NCI-H2107 (cell line): ENCODE measurements around the gene CHP2.
"Not testable (repeated sequence)": the region's sequence is repeated elsewhere in the genome, so short reads cannot be mapped to it uniquely, and the experiment has no call there.

Experiments
- DNase-seq: peaks from one replicate; lab custom pipeline; 2025; lab: John Stamatoyannopoulos, UW

CHP2 gene

DNA sequence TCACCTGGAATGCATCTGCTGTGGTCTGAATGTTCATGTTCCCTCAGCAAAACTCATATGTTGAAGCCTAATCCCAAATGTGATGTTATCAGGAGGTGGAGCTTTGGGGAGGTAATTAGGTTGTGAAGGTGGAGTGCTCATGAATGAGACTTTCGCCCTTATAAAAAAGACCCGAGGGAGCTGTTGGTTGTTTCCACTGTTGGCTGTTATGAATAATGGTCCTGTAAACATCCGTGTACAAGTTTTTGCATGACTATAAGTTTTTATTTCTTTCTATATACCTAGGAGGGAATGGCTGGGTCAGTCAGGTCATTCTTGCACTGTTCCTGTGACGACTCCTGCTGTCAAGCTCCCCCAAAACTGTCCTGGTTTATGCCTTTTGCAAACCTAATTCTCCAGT lies 9.6 kb upstream of the CHP2 start:
- DNase-seq, result no peak

DNA sequence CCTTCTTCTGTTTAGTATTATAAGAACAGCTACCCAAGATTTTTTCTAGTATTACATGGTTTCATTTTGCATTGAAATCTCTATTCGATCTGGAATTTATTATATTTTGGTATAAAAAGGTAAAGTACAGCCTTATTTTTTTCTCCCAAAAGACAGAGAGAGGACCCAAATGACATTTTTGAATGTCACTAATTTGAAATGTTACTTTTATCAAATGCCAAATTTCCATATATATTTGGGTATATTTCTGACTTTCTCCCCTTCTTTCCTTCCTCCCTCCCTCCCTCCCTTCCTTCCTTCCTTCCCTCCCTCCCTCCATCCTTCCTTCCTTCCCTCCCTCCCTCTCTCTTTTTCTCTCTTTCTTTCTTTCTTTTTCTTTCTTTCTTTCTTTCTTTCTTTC lies 6.2 kb upstream of the CHP2 start:
- no peak for DNase-seq

DNA sequence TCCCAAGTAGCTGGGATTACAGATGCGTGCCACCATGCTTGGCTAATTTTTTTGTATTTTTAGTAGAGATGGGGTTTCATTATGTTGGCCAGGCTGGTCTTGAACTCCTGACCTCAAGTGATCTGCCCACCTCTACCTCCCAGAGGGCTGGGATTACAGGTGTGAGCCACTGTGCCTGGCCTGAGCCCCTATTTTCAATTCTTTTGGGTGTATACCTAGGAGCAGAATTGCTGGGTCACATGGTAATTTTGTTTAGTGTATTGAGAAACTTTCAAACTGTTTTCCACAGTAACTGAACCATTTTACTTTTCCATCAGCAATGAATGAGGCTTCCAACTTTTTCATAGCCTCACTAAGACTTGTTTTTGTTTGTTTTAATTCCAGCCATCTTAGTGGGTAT lies 3.8 kb upstream of the CHP2 start:
- DNase-seq, result not testable (repeated sequence)

DNA sequence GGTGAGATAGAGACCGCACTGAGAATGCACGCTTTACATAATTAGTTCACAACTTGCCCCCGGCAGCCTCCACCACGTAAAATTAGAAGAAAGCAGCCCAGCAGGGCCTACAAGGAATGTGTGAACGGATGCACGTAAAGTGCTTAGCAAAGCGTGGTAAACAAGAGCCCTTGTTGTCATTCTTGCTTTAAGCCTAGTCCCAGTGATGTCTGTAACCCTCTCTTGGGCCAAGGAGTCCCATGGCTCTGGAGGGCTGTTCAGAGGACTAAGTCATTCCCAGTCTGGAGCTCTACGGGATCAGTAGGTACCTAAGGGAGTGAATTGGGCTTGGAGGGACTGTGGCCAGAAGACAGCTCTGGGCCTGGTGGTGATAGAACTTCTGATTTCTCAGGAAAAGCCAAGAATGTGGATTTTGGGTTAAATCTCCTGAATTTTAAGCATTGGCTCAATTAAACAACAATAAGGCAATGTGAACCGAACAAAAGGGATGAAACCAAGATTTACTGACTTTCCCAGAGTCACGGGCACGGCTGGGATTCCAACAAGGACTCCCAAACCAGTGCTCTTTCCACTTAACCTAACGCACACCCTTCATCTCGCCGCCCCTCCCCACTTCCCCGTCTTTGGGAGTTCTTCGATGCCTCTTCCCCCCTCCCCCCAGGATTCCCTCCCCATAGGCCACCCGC lies 775 bp upstream of the CHP2 start:
- DNase-seq, result no peak

DNA sequence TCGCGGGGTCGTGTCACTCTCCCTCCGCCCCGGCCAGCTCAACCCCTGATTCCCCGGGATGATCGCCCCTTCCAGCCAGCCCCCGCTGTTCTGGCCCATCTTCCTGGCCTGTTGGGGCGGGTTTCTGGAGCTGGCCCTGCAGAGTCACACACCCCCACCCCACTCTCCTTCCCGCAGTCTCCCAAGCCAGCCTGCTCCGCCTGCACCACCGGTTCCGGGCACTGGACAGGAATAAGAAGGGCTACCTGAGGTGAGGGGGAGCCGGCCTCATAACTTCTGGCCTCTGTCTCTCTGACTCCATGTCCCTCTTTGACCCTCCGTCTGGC lies 621 bp downstream of the CHP2 start:
- no peak for DNase-seq

DNA sequence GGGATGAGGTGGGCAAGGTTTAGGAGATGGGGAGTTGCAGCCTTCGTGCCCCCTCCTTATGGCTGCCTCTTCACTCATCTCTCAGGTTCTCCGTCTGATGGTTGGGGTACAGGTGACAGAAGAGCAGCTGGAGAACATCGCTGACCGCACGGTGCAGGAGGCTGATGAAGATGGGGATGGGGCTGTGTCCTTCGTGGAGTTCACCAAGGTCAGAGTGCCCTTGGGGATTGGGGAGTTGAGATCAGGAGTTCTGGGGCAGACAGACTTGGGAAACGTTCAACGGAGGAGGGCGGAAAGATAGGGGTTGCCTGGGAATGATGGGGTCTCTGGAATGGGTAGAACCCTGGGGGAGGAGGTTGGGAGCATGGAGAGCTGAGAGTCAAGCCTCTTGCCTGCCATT lies 2.3 kb downstream of the CHP2 start:
- DNase-seq, result no peak

DNA sequence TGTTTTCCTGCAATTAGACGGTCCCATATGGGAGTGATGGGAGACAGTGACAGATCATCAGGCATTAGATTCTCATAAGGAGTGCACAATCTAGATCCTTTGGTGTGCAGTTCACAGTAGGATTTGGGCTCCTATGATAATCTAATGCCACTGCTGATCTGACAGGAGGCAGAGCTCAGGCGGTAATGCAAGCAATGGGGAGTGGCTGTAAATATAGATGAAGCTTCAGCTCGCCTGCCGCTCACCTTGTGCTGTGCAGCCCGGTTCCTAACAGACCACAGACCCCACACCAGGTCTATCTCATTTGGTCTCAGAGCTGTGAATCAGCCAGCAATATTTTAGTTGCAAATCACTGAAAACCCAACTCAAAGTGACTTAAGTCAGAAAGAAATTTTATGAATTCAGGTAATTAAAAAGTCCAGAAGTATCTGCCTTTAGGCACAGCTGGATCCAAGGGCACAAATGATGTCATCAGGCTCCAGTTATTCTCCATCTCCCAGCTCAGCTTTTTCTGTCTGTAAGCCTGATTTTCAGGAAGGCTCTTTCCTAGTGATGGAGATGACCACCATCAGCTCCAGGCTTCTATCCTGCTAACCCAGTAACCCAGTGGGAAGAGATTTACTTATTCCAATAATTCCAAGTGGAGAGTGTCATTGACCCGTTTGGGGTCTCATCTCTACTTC lies 3.3 kb downstream of the CHP2 start:
- no peak for DNase-seq

DNA sequence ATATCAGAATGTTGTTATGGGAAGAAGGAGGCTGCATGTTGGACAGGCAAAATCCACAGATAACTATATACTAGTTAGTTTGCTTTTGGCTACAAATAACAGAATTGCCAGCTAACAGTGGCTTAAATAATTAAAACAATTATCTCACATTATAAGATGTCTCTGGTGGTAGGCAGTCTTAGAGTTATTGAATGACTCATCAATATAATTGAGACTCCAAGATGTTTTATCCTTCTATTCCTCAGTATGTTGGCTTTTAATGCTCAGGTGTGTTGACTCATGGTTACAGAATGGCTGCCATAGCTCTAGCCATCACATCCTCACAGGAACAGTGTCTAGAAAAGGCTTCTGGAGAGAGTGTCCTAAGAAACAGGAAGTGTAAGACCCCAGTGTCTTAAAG lies 11.1 kb downstream of the CHP2 start:
- no peak for DNase-seq

DNA sequence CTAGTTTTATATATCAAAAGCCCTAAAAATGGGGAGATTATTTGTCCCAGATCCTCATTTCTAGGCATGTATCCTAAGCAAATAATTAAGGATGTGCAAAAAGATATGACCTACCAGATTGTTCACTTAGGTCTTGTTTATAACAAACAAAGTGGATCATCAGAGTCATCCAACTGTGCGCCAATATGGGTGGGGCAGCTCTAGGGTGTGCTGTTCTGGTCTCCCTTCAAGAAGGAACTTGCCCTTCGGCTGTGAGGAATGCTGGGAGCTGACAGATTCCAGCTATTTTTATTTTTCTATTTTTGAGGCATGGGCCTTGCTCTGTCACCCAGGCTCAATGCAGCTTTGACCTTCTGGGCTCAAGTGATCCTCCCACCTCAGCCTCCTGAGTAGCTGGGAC lies 13.8 kb downstream of the CHP2 start:
- DNase-seq, result no peak

DNA sequence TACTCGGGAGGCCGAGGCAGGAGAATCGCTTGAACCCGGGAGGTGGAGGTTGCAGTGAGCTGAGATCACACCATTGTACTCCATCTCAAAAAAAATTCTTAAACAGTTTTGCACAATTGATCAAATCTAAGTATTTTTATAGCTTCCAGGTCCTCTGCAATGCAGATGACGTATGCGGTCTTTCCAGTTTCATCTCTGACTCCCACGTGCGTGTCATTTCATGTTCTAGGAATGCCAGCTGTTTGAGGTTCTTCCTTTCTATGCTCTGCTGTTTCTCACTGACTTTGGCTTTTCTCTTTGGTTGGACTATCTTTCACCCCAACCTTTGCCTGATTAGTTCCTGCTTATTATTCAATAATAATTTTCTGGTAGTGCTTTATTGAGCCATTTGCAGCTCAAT lies 16.2 kb downstream of the CHP2 start:
- DNase-seq, result no peak

DNA sequence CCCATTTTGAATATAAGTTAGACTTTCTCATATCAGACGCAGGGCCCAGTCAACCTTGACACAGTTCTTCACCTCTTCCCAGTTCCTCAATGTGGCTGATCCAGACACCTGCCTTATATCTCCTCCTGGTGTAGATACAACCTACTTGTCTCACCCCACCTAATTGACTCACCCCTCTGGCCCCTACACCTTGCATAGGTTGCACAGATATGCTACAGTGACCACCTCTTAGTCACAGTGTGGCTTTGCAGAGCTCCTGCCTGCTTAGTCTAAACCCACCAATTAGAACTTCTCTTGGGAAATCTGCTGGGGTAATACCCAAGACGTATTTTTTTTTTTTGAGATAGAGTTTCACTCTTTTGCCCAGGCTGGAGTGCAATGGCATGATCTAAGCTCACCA lies 16.8 kb downstream of the CHP2 start:
- DNase-seq, result no peak

DNA sequence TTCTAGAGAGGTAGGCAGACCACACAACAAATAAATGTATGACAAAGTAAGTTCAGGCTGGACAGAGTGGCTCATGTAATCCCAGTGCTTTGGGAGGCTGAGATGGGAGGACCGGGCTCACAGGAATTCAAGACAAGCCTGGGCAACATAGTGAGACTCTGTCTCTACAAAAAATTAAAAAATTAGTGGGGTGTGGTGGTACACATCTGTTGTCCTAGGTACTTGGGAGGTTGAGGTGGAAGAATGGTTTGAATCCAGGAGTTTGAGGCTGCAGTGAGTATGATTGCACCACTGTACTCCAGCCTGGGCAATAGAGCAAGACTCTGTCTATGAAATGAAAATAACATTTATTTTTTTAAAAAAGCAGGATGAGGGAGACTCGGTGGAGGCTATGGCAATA lies 18.5 kb downstream of the CHP2 start:
- DNase-seq, result no peak

DNA sequence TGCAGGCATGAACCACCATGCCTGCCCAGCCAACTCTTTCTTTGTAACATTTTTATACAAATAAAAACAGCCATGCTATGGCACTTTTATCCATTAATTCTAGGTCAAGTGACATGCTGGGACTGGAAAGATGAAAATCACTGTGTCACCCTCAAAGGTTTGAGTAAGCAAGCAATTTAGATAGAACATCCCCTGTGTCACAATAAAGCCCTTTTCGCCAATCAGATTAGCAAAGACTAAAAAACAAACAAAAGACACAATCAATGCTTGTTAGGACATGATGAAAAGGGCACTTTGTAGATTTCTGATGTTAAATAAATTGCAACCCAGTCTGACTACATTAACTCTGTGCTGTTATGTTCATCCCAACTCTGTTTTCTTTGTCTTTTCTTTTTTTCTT lies 26.4 kb downstream of the CHP2 start:
- no peak for DNase-seq

DNA sequence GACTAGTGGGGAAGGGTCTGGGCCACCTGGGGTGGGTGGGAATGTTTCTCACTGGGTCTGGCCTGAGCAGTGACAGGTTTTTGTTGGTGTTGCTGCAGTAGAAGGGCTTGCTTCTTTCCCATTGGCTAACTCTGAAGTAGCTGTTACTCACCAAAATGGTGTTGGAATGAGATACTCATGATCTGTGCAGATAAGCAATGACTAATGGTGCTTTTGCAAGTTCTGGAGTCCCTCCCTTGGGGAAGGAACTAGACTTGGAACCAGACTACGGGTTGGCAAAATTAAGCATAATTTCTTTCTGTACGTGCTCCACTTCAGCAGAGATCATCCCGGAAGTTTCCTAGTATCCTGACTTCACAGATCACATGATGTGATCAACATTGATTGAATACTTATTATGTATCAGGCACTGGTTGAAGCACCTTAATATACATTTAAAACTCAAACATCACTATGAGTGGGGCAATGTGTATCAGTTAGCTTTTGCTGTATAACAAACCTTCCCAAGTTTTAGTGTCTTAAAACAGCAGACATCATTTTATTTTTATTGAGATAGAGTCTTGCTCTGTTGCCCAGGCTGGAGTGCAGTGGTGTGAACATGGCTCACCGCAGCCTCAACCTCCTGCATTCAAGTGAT lies 30.1 kb downstream of the CHP2 start:
- DNase-seq, result no peak

DNA sequence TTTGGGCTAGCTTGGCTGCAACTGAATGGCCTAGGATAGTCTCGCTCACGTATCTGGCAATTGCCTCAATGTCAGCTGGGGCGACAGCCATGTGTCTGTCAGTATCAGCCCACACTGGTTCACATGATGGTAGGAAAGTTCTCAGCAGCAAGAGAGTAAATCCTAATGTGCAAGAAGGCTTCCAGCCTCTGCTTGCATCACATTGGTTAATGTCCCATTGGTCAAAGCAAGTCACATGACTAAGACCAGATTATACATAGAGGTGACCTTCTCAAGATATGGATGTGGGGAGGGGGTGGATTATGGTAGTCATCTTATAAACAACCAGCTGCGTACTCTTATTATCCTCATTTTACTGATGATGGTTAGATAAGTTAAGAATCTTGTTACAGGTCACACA lies 31.0 kb downstream of the CHP2 start:
- no peak for DNase-seq

DNA sequence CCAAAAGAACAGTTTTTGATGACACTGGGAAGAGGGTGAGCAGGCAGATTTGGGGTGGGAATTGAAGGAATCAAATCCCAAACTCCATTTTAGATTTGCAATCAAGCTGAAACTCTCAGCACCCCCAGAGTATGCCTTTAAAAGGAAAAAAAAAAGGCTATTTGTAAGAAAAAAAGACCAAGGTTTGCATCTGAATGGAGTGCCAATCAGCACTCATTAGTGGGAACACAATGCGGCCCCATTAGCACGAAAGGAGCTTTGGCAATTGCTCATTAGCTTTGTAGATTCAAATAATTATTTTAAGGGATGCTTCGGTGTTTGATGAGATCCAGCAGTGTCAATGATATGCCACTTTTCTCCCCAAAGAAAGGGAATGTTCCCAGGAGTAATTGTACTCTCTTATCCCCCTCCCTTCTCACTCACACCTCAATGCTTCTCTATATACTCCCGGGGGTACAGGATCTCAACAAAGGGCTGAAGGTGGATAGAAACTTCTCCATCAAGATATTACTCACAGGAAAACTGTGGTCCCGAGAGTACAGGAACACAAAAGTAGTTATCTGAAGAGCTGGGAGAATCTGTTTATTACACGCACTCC lies 32.2 kb downstream of the CHP2 start:
- DNase-seq, result no peak

DNA sequence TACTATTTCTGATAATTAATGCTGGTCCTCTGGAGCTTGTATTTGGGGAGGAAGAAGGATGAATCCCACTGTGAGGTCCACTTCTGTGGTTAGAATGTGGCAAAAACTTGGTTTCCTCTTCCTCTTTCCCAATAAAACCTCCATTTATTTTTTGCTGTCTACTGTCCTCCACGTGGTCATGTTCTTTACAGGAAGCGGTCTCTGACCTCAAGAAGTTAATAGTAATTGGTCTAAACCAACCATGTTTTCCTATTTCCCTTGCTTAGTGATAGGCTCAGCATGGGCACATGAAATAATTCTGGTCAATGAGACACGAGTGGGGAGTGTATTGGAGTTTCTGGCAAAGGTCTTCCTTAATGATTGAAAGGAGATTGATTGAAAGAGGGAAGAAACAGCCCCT lies 33.9 kb downstream of the CHP2 start:
- DNase-seq, result no peak

DNA sequence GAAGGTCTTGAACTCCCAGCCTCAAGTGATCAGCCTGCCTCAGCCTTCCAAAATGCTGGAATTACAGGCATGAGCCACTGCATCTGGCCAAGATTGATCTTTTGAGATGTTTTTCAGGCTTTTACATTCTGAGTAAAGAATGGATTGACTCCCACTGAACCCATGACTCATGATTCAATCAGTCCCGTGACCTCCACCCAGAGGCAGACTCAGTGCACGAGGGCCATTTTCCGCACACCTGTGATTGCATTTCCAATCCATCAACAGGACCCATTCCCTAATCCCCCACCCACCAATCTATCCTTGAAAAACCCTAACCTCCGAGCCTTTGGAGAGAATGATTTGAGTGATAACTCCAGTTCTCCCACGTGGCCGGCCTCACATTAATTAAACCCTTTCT lies 40.6 kb downstream of the CHP2 start:
- no peak for DNase-seq

DNA sequence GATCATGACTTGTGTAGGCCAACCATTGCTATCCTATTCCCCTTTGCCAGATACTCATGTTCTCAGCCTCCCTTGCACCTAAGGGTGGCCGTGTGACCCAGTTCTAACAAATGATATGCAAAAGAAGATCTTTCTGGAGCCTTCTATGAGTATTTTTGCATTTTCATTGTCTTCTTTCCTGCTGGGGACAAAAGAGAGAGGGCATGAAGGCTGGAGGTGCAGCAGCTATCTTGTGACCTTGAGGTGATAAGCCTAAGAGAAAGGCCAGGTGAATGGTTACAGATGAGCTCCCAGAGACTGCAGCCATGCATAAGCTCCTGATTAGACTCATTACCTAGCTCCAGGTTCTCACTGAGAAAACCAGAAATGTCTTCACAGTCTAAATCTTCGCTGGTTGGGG lies 42.1 kb downstream of the CHP2 start:
- no peak for DNase-seq

DNA sequence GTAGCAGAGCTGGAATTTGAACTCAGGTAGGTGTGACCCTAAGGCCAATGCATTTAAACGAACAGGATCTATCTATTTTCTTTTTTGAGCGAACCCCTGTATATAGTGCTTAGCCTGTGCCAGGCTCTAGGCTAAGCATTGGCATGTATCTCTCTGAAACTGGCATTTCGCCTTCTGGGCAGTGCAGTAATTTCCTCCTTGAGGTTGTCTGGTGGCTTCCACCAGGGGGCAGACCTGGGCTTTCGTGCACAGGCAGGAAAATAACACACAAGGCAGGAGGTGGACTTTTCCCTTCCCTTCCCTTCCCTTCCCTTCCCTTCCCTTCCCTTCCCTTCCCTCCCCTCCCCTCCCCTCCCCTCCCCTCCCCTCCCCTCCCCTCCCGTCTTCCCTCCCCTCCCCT lies 46.6 kb downstream of the CHP2 start:
- peak; percentile 13 for DNase-seq

DNA sequence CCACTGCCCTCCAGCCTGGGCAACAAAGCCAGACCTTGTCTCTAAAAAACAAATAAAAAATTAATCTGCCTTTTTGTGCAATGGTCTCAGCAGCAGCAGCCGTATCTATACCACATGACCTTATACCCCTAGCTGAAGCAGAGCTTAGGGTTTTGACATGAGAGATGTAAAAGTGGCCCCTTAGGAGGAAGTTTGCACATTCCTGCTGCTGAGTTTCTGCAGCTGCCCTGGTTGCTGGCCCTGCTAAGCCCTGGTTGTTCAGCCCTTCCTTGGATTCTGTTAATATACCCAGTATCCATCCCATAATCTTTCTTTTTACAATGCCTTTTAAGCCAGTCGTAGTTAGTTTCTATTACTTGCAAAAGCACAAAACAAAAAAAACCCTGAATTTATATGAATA lies 48.0 kb downstream of the CHP2 start:
- DNase-seq, result no peak

DNA sequence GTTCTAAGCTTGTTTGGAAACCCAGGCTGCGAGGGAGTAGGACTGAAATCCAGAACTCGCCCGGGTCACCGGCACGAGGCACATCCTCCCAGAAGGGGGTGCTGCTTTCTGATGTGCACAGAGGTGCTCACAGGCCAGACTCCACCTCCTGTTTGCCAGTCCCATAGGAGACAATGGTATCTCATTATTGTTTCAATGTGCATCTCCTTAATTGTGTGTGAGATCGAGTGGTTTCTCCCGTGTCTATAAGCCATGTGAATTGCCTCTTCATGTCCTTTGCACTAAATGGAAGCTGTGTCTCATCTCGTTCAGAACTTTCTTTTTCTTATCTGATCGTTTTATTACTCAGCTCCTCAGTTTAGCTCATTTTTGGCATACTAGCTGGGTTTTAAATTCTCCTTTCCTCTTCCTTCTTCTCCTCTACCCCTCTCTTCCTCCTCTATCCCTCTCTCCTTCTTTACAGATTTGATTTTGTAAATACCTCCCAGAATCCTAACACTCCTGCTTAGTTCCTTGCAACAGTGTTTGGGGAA lies 48.8 kb downstream of the CHP2 start:
- DNase-seq, result no peak

DNA sequence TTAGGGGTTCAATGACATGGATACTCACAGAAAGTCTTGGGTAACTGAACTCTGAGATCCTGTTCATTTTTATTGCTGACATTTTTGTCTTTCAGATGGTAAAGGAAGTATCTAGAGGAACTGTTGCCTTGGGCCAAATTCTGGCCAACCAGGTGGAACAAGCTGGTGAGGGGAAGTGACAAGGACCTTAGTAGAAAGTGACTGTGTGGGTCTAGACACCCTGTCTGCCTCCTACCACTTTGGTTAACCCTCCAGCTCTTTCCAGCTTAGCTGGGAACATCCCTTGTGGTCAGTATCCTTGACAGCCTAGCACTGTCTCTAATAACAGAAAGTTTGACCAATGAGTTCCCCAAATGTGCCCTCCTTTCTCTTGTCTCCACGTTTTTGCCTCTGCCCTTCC lies 52.2 kb downstream of the CHP2 start:
- DNase-seq, result no peak
